H1 (cell line): Measurements from ENCODE around the gene PRKCH. TPM values are rescaled to one million over a fixed set of nuclear protein-coding genes. Genes with fewer than 3 reads are reported as not detected.

ENCODE experiments used
- polyA plus RNA-seq, 7 experiments: library from polyadenylated mRNA; depleted of rRNA in 3 of 7; stranded (reverse) in 5 of 7; unstranded in 2 of 7; fragments of >200 nt in 5 of 7; fragments of 200-250 nt in 2 of 7; gene quantifications; 1 replicate in 5 of 7; 2 replicates in 1 of 7; 4 replicates in 1 of 7; pipeline versions ENCODE4 v1.2.1 to v1.2.3, GENCODE V29; 2011 to 2013; ENCODE audit warnings: missing spikeins in 2 of 7, mixed read lengths in 2 of 7
- total RNA-seq: library from RNA; stranded (reverse); fragmentation: NEBNext Ultra II Directional; extraction: Animal tissue kit (Norgen Biotek cat#: 25700); gene quantifications from 2 replicates; pipeline ENCODE4 v1.2.1, GENCODE V29; 2021
- TF ChIP-seq, protein P1 (sequence below): fragments of 300-600 bp; sonication (generic); IDR thresholded peaks from 2 replicates; pipeline ENCODE4 v1.7.1; 2012; ENCODE audit warnings: low read length, moderate library complexity, mild to moderate bottlenecking, inconsistent platforms; ENCODE audit not compliant: insufficient replicate concordance

The PRKCH gene
- total and polyA plus RNA-seq, 2 of the 8 experiments (the other 6 are each of a cell fraction or from before 2014, with no cell fraction given), result 6.4 to 7.0 TPM

- TF ChIP-seq, protein P1, sequence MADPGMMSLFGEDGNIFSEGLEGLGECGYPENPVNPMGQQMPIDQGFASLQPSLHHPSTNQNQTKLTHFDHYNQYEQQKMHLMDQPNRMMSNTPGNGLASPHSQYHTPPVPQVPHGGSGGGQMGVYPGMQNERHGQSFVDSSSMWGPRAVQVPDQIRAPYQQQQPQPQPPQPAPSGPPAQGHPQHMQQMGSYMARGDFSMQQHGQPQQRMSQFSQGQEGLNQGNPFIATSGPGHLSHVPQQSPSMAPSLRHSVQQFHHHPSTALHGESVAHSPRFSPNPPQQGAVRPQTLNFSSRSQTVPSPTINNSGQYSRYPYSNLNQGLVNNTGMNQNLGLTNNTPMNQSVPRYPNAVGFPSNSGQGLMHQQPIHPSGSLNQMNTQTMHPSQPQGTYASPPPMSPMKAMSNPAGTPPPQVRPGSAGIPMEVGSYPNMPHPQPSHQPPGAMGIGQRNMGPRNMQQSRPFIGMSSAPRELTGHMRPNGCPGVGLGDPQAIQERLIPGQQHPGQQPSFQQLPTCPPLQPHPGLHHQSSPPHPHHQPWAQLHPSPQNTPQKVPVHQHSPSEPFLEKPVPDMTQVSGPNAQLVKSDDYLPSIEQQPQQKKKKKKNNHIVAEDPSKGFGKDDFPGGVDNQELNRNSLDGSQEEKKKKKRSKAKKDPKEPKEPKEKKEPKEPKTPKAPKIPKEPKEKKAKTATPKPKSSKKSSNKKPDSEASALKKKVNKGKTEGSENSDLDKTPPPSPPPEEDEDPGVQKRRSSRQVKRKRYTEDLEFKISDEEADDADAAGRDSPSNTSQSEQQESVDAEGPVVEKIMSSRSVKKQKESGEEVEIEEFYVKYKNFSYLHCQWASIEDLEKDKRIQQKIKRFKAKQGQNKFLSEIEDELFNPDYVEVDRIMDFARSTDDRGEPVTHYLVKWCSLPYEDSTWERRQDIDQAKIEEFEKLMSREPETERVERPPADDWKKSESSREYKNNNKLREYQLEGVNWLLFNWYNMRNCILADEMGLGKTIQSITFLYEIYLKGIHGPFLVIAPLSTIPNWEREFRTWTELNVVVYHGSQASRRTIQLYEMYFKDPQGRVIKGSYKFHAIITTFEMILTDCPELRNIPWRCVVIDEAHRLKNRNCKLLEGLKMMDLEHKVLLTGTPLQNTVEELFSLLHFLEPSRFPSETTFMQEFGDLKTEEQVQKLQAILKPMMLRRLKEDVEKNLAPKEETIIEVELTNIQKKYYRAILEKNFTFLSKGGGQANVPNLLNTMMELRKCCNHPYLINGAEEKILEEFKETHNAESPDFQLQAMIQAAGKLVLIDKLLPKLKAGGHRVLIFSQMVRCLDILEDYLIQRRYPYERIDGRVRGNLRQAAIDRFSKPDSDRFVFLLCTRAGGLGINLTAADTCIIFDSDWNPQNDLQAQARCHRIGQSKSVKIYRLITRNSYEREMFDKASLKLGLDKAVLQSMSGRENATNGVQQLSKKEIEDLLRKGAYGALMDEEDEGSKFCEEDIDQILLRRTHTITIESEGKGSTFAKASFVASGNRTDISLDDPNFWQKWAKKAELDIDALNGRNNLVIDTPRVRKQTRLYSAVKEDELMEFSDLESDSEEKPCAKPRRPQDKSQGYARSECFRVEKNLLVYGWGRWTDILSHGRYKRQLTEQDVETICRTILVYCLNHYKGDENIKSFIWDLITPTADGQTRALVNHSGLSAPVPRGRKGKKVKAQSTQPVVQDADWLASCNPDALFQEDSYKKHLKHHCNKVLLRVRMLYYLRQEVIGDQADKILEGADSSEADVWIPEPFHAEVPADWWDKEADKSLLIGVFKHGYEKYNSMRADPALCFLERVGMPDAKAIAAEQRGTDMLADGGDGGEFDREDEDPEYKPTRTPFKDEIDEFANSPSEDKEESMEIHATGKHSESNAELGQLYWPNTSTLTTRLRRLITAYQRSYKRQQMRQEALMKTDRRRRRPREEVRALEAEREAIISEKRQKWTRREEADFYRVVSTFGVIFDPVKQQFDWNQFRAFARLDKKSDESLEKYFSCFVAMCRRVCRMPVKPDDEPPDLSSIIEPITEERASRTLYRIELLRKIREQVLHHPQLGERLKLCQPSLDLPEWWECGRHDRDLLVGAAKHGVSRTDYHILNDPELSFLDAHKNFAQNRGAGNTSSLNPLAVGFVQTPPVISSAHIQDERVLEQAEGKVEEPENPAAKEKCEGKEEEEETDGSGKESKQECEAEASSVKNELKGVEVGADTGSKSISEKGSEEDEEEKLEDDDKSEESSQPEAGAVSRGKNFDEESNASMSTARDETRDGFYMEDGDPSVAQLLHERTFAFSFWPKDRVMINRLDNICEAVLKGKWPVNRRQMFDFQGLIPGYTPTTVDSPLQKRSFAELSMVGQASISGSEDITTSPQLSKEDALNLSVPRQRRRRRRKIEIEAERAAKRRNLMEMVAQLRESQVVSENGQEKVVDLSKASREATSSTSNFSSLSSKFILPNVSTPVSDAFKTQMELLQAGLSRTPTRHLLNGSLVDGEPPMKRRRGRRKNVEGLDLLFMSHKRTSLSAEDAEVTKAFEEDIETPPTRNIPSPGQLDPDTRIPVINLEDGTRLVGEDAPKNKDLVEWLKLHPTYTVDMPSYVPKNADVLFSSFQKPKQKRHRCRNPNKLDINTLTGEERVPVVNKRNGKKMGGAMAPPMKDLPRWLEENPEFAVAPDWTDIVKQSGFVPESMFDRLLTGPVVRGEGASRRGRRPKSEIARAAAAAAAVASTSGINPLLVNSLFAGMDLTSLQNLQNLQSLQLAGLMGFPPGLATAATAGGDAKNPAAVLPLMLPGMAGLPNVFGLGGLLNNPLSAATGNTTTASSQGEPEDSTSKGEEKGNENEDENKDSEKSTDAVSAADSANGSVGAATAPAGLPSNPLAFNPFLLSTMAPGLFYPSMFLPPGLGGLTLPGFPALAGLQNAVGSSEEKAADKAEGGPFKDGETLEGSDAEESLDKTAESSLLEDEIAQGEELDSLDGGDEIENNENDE, result no peak
- TF ChIP-seq, all 59 proteins: peak for 0
Measured at GRCh38 chr14:61435563-61436337, 114.4 kb downstream of the PRKCH start (continued).
